ENCODE data around the gene C12orf75. TPM values are rescaled to one million over a fixed set of nuclear protein-coding genes. Genes with fewer than 3 reads are reported as not detected.
"Not testable (repeated sequence)": the region's sequence is repeated elsewhere in the genome, so short reads cannot be mapped to it uniquely, and the experiment has no call there.

C12orf75 gene
- total RNA-seq, 1 donor from 2014 or later: 1.1 TPM

- H3K9me3 ChIP-seq (replicated peaks): peaks cover 8% of the 10 kb centered on the region
- intact Hi-C loops (cut with micrococcal nuclease): no loop called here
- H3K4me1 ChIP-seq: no peaks in the 10 kb centered on the region
- no peaks in the 10 kb centered on the region for H3K36me3 ChIP-seq
- DNase-seq: no peak
- no peak for TF ChIP-seq CTCF (IDR thresholded peaks at IDR 0.05; ENCODE audit: borderline replicate concordance)
- H3K27ac ChIP-seq (replicated peaks): no peak overlapping the region
- H3K27me3 ChIP-seq (ENCODE audit: low read depth): peaks cover 3% of the 10 kb centered on the region
- H3K4me3 ChIP-seq: no peak overlapping the region
Measured at GRCh38 chr12:105294161-105294560, 36.3 kb upstream of the C12orf75 start.

GRCh38 chr12:105294886-105295479, 35.5 kb upstream of the C12orf75 start:
- intact Hi-C loops (cut with micrococcal nuclease): no loop called here
- no peaks in the 10 kb centered on the region for H3K36me3 ChIP-seq
- no peak overlapping the region for H3K4me3 ChIP-seq
- H3K27me3 ChIP-seq (ENCODE audit: low read depth): peaks cover 3% of the 10 kb centered on the region
- TF ChIP-seq CTCF (IDR thresholded peaks at IDR 0.05; ENCODE audit: borderline replicate concordance): no peak
- H3K4me1 ChIP-seq: no peaks in the 10 kb centered on the region
- no peak for DNase-seq
- H3K9me3 ChIP-seq (replicated peaks): peaks cover 11% of the 10 kb centered on the region
- no peak overlapping the region for H3K27ac ChIP-seq (replicated peaks)

GRCh38 chr12:105296116-105297089, 34.1 kb upstream of the C12orf75 start:
- Histone ChIP-seq H3K27me3 (ENCODE audit: low read depth) (peaks cover 3% of the 10 kb centered on the region), H3K4me1 (no peaks in the 10 kb centered on the region), H3K36me3 (no peaks in the 10 kb centered on the region), H3K4me3 (no peak overlapping the region), H3K9me3 (replicated peaks) (peaks cover 11% of the 10 kb centered on the region), H3K27ac (replicated peaks) (no peak overlapping the region)
- TF ChIP-seq CTCF (IDR thresholded peaks at IDR 0.05; ENCODE audit: borderline replicate concordance): no peak
- no peak for DNase-seq
- intact Hi-C loops (cut with micrococcal nuclease): no loop called here

GRCh38 chr12:105300883-105301282, 29.6 kb upstream of the C12orf75 start:
- no peak for TF ChIP-seq CTCF (IDR thresholded peaks at IDR 0.05; ENCODE audit: borderline replicate concordance)
- DNase-seq: no peak
- H3K36me3 ChIP-seq: no peaks in the 10 kb centered on the region
- no peak overlapping the region for H3K4me3 ChIP-seq
- intact Hi-C loops (cut with micrococcal nuclease): no loop called here
- no peak overlapping the region for H3K27ac ChIP-seq (replicated peaks)
- H3K27me3 ChIP-seq (ENCODE audit: low read depth): no peaks in the 10 kb centered on the region
- H3K9me3 ChIP-seq (replicated peaks): peaks cover 11% of the 10 kb centered on the region
- no peaks in the 10 kb centered on the region for H3K4me1 ChIP-seq

GRCh38 chr12:105301696-105302095, 28.8 kb upstream of the C12orf75 start:
- TF ChIP-seq CTCF (IDR thresholded peaks at IDR 0.05; ENCODE audit: borderline replicate concordance): no peak
- peaks cover 11% of the 10 kb centered on the region for H3K9me3 ChIP-seq (replicated peaks)
- no peaks in the 10 kb centered on the region for H3K27me3 ChIP-seq (ENCODE audit: low read depth)
- no peak overlapping the region for H3K4me3 ChIP-seq
- H3K36me3 ChIP-seq: no peaks in the 10 kb centered on the region
- DNase-seq: no peak
- intact Hi-C loops (cut with micrococcal nuclease): no loop called here
- no peaks in the 10 kb centered on the region for H3K4me1 ChIP-seq
- H3K27ac ChIP-seq (replicated peaks): no peak overlapping the region

GRCh38 chr12:105302986-105303385, 27.5 kb upstream of the C12orf75 start:
- H3K4me1 ChIP-seq; H3K4me3 ChIP-seq; H3K27me3 ChIP-seq (ENCODE audit: low read depth); H3K36me3 ChIP-seq; intact Hi-C loops (cut with micrococcal nuclease); DNase-seq; H3K27ac ChIP-seq (replicated peaks): not testable (repeated sequence)
- peaks cover 11% of the 10 kb centered on the region for H3K9me3 ChIP-seq (replicated peaks)

- H3K4me3 ChIP-seq: not testable (repeated sequence)
Measured at GRCh38 chr12:105304626-105305025, 25.9 kb upstream of the C12orf75 start.

GRCh38 chr12:105307601-105308314, 22.7 kb upstream of the C12orf75 start:
- H3K9me3 ChIP-seq (replicated peaks): peaks cover 11% of the 10 kb centered on the region
- DNase-seq; H3K4me3 ChIP-seq; H3K27ac ChIP-seq (replicated peaks); H3K4me1 ChIP-seq; intact Hi-C loops (cut with micrococcal nuclease); H3K36me3 ChIP-seq; H3K27me3 ChIP-seq (ENCODE audit: low read depth): not testable (repeated sequence)

More at GRCh38 chr12:105304626-105305025, 25.9 kb upstream of the C12orf75 start:
- DNase-seq; intact Hi-C loops (cut with micrococcal nuclease); H3K4me1 ChIP-seq; H3K36me3 ChIP-seq; H3K27me3 ChIP-seq (ENCODE audit: low read depth); H3K27ac ChIP-seq (replicated peaks): not testable (repeated sequence)
- H3K9me3 ChIP-seq (replicated peaks): peaks cover 11% of the 10 kb centered on the region

Measured in left ventricle myocardium inferior (tissue), 1 donor.